Endothelial cell of umbilical vein (primary cell): ENCODE measurements around the gene MYEOV. TPM values are rescaled to one million over a fixed set of nuclear protein-coding genes. Genes with fewer than 3 reads are reported as not detected.

ENCODE experiments used
- BruUV-seq: library from RNA; stranded (reverse); fragments of 400-500 nt; replicated peaks from 2 replicates; lab custom pipeline; 2021; lab: Mats Ljungman, UMichigan
- CTCF ChIA-PET: fragments of 300-600, 350-600 bp; sonication (Branson Sonifier 250); formaldehyde crosslinking; loops from one replicate; lab custom pipeline; 2021; ENCODE audit warnings: antibody characterized with exemption, inconsistent platforms; lab: Charles Lee
- POLR2A ChIA-PET: fragments of 300-600, 350-600 bp; sonication (Branson Sonifier 250); formaldehyde crosslinking; loops from one replicate; lab custom pipeline; 2021; ENCODE audit warnings: antibody characterized with exemption, inconsistent platforms; lab: Charles Lee
- DNase-seq: peaks from one replicate; pipeline ENCODE4 v3.0.0-alpha.2; 2011; ENCODE audit warnings: low read depth, low spot score
- FAIRE-seq: peaks from 2 replicates; lab custom pipeline; 2011; peaks lifted over from hg19 to GRCh38; lab: Jason Lieb, UNC
- H2AFZ ChIP-seq: 2 replicates; pipeline ENCODE4 v1.6.0; 2012; ENCODE audit warnings: low read depth, low read length, control low read depth, inconsistent platforms
- H3K27ac ChIP-seq: 2 replicates; pipeline ENCODE4 v1.5.1; 2011; ENCODE audit warnings: low read depth, mild to moderate bottlenecking, control low read depth, low read length, moderate library complexity; ENCODE audit not compliant: insufficient read depth
- H3K27me3 ChIP-seq, 2 experiments: 2 replicates each; pipeline versions ENCODE4 v1.6.0 to v1.6.1; 2011; ENCODE audit warnings: low read length in 2 of 2, mixed read lengths in 1 of 2; ENCODE audit not compliant: control insufficient read depth in 2 of 2, insufficient read depth in 2 of 2
- H3K36me3 ChIP-seq, 2 experiments: 2 replicates in 1 of 2; 3 replicates in 1 of 2; pipeline ENCODE4 v1.5.1; 2011; ENCODE audit warnings: low read length in 2 of 2, mild to moderate bottlenecking in 1 of 2, moderate library complexity in 1 of 2; ENCODE audit not compliant: control insufficient read depth in 2 of 2, insufficient read depth in 2 of 2; ENCODE audit errors: extremely low read depth in 1 of 2
- H3K4me1 ChIP-seq: 3 replicates; pipeline ENCODE4 v1.5.1; 2011; ENCODE audit warnings: mild to moderate bottlenecking, low read length; ENCODE audit not compliant: control insufficient read depth, insufficient read depth; ENCODE audit errors: extremely low read depth
- H3K4me2 ChIP-seq: 2 replicates; pipeline ENCODE4 v1.6.1; 2011; ENCODE audit warnings: low read length, control low read depth, mixed read lengths; ENCODE audit not compliant: insufficient read depth
- H3K4me3 ChIP-seq, 3 experiments: fragments of 200-600 bp in 1 of 3; sonication (generic), shearing (Covaris generic) in 1 of 3; replicated peaks in 1 of 3; 2 replicates each; pipeline ENCODE4 v1.5.1; 2011 to 2016; ENCODE audit warnings: control low read depth in 3 of 3, low read length in 3 of 3, mild to moderate bottlenecking in 2 of 3, inconsistent platforms in 1 of 3, low read depth in 1 of 3, moderate library complexity in 1 of 3; ENCODE audit not compliant: insufficient read depth in 1 of 3
- H3K79me2 ChIP-seq: 2 replicates; pipeline ENCODE4 v1.6.0; 2012; ENCODE audit warnings: low read length, inconsistent platforms; ENCODE audit not compliant: control insufficient read depth, insufficient read depth
- H3K9ac ChIP-seq: replicated peaks from 2 replicates; pipeline ENCODE3; 2011; ENCODE audit warnings: low read length, control low read depth; ENCODE audit not compliant: insufficient read depth; ENCODE audit errors: extremely low read depth
- H3K9me1 ChIP-seq: replicated peaks from 3 replicates; pipeline ENCODE4 v1.6.0; 2011; ENCODE audit warnings: mild to moderate bottlenecking, low read length; ENCODE audit not compliant: control insufficient read depth, insufficient read depth; ENCODE audit errors: extremely low read depth
- H3K9me3 ChIP-seq: replicated peaks from 2 replicates; pipeline ENCODE4 v1.5.1; 2012; ENCODE audit warnings: low read length, inconsistent platforms; ENCODE audit not compliant: control insufficient read depth, insufficient read depth
- H4K20me1 ChIP-seq: replicated peaks from 2 replicates; pipeline ENCODE3; 2011; ENCODE audit warnings: mild to moderate bottlenecking, low read length; ENCODE audit not compliant: control insufficient read depth, insufficient read depth; ENCODE audit errors: extremely low read depth
- EZH2 ChIP-seq: IDR thresholded peaks from 2 replicates; pipeline ENCODE4 v1.6.1; 2012; ENCODE audit warnings: borderline replicate concordance, low read depth, mild to moderate bottlenecking, moderate library complexity, low read length, inconsistent platforms; ENCODE audit not compliant: severe bottlenecking
- FOS ChIP-seq: IDR thresholded peaks from 2 replicates; pipeline ENCODE4 v1.6.1; 2011; ENCODE audit warnings: mild to moderate bottlenecking, low read length, moderate library complexity, borderline replicate concordance; ENCODE audit not compliant: insufficient read depth
- GATA2 ChIP-seq: IDR thresholded peaks from 2 replicates; pipeline ENCODE4 v1.7.0; 2011; ENCODE audit warnings: low read depth, mild to moderate bottlenecking, moderate library complexity, mixed read lengths, low read length; ENCODE audit not compliant: insufficient read length, insufficient read depth
- JUN ChIP-seq: IDR thresholded peaks from 2 replicates; pipeline ENCODE4 v1.6.1; 2011; ENCODE audit warnings: borderline replicate concordance, low read depth; ENCODE audit not compliant: insufficient read length, insufficient read depth
- MYC ChIP-seq: IDR thresholded peaks from one replicate; pipeline ENCODE4 v1.6.1; 2011; ENCODE audit warnings: mild to moderate bottlenecking, low read depth, low read length
- POLR2A ChIP-seq: IDR thresholded peaks from 2 replicates; pipeline ENCODE4 v1.6.1; 2012; ENCODE audit warnings: low read depth, mild to moderate bottlenecking, control low read depth, low read length
- POLR2AphosphoS5 ChIP-seq: IDR thresholded peaks from 2 replicates; pipeline ENCODE4 v1.6.1; 2012; ENCODE audit warnings: low read depth, mild to moderate bottlenecking, control low read depth, low read length, moderate library complexity; ENCODE audit not compliant: insufficient read depth
- dilution Hi-C: fragments of 300-500 bp; cut with MboI; formaldehyde crosslinking; loops from one replicate; pipeline ENCODE4 v1.15.0; 2019; ENCODE audit warnings: low sequenced_read_pairs; ENCODE audit not compliant: extremely low pct_ligation_motif_present
- intact Hi-C: fragments of 100-400 bp; cut with micrococcal nuclease; formaldehyde crosslinking; loops from one replicate; pipeline ENCODE4 v1.10.0; 2022
- polyA plus RNA-seq, 4 experiments: library from polyadenylated mRNA; depleted of rRNA in 3 of 4; stranded (reverse) in 3 of 4; unstranded in 1 of 4; fragments of >200 nt; gene quantifications; 2 replicates each; pipeline versions ENCODE4 v1.2.1 to v1.2.3, GENCODE V29; 2011 to 2012; ENCODE audit warnings: missing spikeins in 1 of 4
- total RNA-seq: library from RNA; stranded (reverse); gene quantifications from 2 replicates; pipeline ENCODE4 v1.2.3, GENCODE V29; 2021
- TF ChIP-seq, protein P1 (sequence below): IDR thresholded peaks from 2 replicates; pipeline ENCODE4 v1.6.1; 2011; ENCODE audit not compliant: insufficient read depth, insufficient read length
- TF ChIP-seq, protein P2 (sequence below), 2 donors: IDR thresholded peaks; 1 replicate in 1 of 2; 2 replicates in 1 of 2; pipeline ENCODE4 v1.5.1; 2011; ENCODE audit warnings: low read length in 2 of 2, mild to moderate bottlenecking in 2 of 2, moderate library complexity in 2 of 2, control low read depth in 1 of 2, inconsistent platforms in 1 of 2, low read depth in 1 of 2; ENCODE audit not compliant: insufficient read depth in 1 of 2; ENCODE audit errors: extremely low read depth in 1 of 2

MYEOV gene
- total and polyA plus RNA-seq, 2 donors (not counting 3 experiments of a cell fraction or from before 2014, with no cell fraction given) = 3.8 to 14.4 TPM

DNA sequence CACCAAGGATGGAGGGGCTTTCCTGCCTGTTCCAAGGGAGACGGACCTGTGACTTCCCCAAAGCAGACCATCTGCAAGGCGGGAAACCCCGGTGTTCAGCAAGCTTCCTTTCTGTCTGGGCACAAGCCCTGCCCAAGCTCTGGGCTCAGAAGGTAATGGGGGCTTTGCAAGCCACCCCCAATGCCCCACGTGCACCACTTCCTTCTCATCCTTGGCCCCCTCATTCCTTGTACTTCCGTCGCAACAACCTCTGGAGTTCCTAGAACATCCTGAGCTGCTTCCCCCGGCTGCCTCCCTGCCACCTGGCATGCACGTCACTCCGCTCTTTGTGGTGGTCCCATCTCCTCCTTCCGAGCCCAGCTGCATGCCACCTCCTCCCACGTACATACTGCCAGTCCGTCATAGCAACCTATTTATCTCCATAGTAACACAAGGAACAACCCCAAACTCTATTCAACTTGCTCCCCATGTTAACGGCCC is 3.9 kb downstream of the MYEOV start:
- H3K9ac ChIP-seq = peak overlapping the region; percentile 81
- H3K27ac ChIP-seq = peak overlapping the region; percentile 98
- FAIRE-seq (no peak), DNase-seq (no peak)
- POLR2A ChIA-PET = interaction anchor here (1.3 to 1.8 kb wide), 4 partner anchors 14 to 55 kb away, joined by 4 to 6 read pairs (median 6); no protein-coding TSS in a partner anchor
- H3K9me3 ChIP-seq = no peaks in the 10 kb centered on the region
- CTCF ChIA-PET = interaction anchor here (1.1 to 4.7 kb wide), 7 partner anchors 15 to 345 kb away, joined by 3 to 25 read pairs (median 9); no protein-coding TSS in a partner anchor
- no peaks in the 10 kb centered on the region for H3K9me1 ChIP-seq
- peaks cover 39% of the 10 kb centered on the region for H3K79me2 ChIP-seq
- TF ChIP-seq MYC = no peak
- TF ChIP-seq GATA2 = no peak
- no peak for TF ChIP-seq FOS
- TF ChIP-seq JUN = no peak
- TF ChIP-seq EZH2 = no peak
- no peak for TF ChIP-seq POLR2A
- TF ChIP-seq, protein P1, sequence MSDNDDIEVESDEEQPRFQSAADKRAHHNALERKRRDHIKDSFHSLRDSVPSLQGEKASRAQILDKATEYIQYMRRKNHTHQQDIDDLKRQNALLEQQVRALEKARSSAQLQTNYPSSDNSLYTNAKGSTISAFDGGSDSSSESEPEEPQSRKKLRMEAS = no peak
- TF ChIP-seq POLR2AphosphoS5 = no peak
- TF ChIP-seq, protein P2, sequence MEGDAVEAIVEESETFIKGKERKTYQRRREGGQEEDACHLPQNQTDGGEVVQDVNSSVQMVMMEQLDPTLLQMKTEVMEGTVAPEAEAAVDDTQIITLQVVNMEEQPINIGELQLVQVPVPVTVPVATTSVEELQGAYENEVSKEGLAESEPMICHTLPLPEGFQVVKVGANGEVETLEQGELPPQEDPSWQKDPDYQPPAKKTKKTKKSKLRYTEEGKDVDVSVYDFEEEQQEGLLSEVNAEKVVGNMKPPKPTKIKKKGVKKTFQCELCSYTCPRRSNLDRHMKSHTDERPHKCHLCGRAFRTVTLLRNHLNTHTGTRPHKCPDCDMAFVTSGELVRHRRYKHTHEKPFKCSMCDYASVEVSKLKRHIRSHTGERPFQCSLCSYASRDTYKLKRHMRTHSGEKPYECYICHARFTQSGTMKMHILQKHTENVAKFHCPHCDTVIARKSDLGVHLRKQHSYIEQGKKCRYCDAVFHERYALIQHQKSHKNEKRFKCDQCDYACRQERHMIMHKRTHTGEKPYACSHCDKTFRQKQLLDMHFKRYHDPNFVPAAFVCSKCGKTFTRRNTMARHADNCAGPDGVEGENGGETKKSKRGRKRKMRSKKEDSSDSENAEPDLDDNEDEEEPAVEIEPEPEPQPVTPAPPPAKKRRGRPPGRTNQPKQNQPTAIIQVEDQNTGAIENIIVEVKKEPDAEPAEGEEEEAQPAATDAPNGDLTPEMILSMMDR (IDR thresholded peaks at IDR 0.05; ENCODE audit: extremely low read depth in 1 of 2, insufficient read depth in 1 of 2, low read depth in 1 of 2, low read length in 2 of 2) = no peak
- intact Hi-C loops = loop anchor here (1.0 to 10.0 kb wide), 8 partner anchors 14 to 343 kb away; partner anchors contain the start of gene CCND1
- H2AFZ ChIP-seq = no peak overlapping the region
- H3K36me3 ChIP-seq = no peaks in the 10 kb centered on the region
- H3K4me1 ChIP-seq = peaks cover 70% of the 10 kb centered on the region
- no peaks in the 10 kb centered on the region for H4K20me1 ChIP-seq
- peak overlapping the region in 1 of 3 experiments; percentile 29 for H3K4me3 ChIP-seq
- dilution Hi-C loops = no loop called here
- TSS peak; percentile 50 for BruUV-seq
- no peaks in the 10 kb centered on the region for H3K27me3 ChIP-seq
- peak overlapping the region; percentile 46 for H3K4me2 ChIP-seq
